HG03045 (cell line): ENCODE data around the gene TNIK.

Experiments used
- ATAC-seq: cut with Tn5 transposase; IDR thresholded peaks from one replicate; pipeline ENCODE4 v1.9.1; 2021; ENCODE audit warnings: mild to moderate bottlenecking, moderate library complexity; ENCODE audit not compliant: unreplicated experiment

The TNIK gene

GRCh38 chr3:171420667-171421066 is 39.5 kb downstream of the TNIK start:
- no peak for ATAC-seq

- no peak for ATAC-seq
Measured at GRCh38 chr3:171419457-171419856, 40.7 kb downstream of the TNIK start.

DNA sequence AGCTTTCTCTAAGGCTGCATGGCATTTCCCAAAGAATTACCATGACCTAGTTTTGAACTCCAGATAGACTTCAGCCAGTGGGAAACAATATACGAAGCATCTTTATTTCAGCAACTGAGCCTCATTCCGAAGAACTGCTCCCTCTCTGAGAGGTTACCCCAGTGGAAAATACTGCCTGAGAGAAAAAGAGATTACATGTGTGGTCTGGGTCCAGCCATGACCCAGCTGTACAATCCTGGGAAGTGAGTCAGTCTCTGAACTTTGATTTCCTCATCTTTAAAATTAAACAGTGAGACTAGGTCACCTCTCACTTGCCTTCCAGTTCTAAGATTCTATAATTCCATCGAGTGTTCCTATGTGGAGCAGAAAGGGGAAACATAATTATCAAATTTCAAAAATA is 42.4 kb downstream of the TNIK start:
- ATAC-seq: no peak

- no peak for ATAC-seq
Measured at GRCh38 chr3:171417137-171417536, 43.1 kb downstream of the TNIK start.

DNA sequence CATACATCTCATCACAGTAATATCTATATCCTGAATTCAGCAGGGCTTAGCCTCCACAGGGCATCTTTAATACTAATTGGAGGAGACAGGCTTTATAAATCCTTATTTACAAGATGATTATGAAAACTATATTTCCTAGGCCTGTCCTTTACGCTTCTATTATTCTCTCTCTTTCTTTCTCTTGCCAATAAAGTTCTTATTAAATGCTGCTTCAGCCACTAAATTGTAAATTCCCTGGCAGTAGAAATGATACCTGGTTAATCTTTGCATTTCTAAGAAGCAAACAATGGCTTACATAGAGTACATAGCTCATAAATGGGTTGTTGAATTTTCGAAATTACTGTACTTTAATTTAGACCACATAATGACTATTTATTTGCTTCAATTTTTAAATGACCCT is 43.5 kb downstream of the TNIK start:
- ATAC-seq: no peak

GRCh38 chr3:171416061-171416460 is 44.1 kb downstream of the TNIK start:
- ATAC-seq: no peak

GRCh38 chr3:171415070-171415469 is 45.1 kb downstream of the TNIK start:
- no peak for ATAC-seq

DNA sequence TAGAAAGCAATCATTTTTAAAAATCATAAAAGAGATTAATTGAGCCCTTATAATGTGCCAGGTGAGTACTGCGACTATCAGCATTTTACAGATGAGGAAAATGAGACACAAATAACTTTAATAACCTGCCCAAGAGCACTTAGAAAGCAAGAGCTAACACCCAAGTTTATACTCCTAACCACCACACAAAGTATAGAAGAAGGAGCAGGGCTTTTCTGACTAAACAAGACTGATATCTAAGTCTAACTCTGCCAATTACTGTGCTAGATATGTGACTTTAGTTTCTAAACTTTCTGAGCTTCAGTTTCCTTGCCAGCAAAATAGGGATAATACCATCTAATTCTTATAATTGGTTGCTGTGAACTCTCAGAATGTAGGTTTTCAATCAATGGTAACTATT is 47.7 kb downstream of the TNIK start:
- ATAC-seq: no peak

DNA sequence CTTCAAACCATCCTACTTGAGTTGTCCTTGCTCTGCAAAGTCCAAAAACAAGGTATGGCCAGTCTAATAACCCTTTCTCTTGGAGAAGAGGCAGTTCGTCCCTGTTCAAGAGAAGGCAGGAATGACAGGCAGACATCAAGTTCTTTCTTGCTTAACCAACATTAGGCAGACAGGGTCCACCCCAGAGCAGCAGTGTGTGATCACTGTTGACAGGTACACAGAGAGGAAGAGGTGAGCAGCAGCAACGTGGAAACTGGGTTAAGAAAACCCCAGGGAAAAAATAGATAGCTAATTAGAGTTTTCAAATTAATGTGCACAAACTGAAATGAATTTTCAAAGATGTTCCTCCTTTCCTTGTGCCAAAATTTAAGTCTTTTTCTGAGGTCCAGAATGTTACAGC is 48.2 kb downstream of the TNIK start:
- no peak for ATAC-seq

DNA sequence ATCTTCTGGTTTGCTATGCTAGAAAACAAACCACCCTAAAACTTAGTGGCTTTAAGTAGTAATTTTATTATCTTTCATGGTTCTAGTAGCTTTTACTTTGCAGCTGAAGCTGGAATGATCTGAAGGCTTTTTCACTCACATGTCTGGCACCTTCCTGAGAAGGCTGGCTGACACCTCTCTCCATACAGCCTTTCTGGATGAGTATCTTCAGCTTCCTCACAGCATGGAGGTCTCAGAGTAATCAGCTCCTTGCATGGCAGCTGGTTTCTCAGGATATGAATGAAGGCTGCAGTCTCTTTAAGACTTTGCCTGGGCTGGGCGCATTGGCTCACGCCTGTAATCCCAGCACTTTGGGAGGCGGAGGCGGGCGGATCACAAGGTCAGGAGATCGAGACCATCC is 50.0 kb downstream of the TNIK start:
- no peak for ATAC-seq

GRCh38 chr3:171407759-171408158 is 52.4 kb downstream of the TNIK start:
- ATAC-seq: no peak

DNA sequence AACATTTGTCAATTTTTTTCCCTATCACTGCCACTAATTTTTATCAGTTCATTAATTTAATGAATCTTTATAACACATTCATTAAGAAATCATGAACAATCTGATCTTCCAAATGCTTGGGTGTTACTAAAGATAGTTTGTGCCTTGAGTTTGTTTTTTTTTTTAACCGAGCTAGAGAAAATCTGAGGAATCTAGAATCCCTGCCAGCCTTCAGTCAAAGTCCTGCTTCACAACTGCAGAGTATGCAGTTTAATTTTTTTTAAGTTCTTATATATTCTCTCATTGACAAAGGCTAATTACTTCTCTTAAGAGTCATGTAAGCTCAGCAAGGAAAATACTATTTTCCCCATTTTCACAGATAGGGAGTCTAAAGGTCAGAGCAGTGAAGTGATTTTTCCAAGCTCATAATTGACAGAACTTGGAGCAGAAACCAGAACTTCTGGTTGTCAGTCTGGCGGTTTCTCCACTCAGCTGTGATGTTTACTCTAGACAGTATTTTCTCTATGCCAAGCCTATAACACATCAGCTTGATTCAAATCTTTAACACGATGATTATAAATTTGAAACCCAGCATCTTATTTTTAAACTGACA is 55.7 kb downstream of the TNIK start:
- no peak for ATAC-seq

DNA sequence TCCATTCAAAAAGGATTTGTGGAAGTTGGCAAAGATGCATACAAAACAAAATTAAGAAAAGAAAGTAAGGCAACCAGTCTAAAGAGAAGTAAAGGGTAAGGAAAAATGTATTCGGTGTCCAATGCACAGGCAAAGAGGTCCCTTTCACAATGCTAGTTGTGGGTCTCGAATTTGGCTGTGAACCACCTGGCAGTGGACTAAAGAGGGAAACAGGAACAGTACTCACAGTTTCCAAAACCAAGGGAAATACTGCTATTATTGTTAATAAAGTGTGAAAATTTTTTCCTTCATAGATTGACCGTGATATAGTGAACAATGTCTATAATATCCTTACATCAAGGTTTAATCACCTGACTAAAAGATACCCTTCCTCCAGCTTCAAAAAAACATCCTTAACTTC is 57.9 kb downstream of the TNIK start:
- no peak for ATAC-seq

GRCh38 chr3:171401432-171401831 is 58.8 kb downstream of the TNIK start:
- no peak for ATAC-seq

- no peak for ATAC-seq
Measured at GRCh38 chr3:171399842-171400241, 60.4 kb downstream of the TNIK start.

- no peak for ATAC-seq
Measured at GRCh38 chr3:171398343-171398742, 61.9 kb downstream of the TNIK start.

- no peak for ATAC-seq
Measured at GRCh38 chr3:171397089-171397488, 63.1 kb downstream of the TNIK start.

- no peak for ATAC-seq
Measured at GRCh38 chr3:171396048-171396447, 64.2 kb downstream of the TNIK start.

GRCh38 chr3:171393032-171393744 is 67.0 kb downstream of the TNIK start:
- no peak for ATAC-seq

GRCh38 chr3:171391432-171391831 is 68.8 kb downstream of the TNIK start:
- no peak for ATAC-seq

GRCh38 chr3:171390051-171390941 is 69.9 kb downstream of the TNIK start:
- ATAC-seq: no peak

DNA sequence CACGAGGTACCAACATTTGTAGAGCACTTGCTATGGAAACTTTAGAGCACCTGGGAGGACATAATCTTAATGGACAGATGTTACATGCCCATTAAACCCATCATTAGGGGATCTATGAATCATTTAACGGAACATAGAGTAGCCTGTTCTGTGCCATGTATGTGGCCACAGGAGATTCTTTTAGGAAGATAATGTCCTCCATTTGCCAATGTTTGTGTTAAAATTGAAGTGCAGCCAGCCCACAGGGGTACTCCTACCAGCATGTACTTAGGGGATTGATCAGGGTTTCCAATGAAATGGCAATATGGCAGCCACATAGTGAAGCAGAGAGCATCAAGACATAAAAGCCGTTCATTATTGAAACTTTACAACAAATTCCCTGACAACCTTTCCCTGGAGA is 70.7 kb downstream of the TNIK start:
- no peak for ATAC-seq
